K562 (cell line): ENCODE results near the gene SLC46A3. TPM values are rescaled to one million over a fixed set of nuclear protein-coding genes. Genes with fewer than 3 reads are reported as not detected.

Source experiments
- ATAC-seq: fragments of 200-7000 bp; cut with Tn5 transposase; 3 replicates; pipeline ENCODE4 v1.9.1; 2020; ENCODE audit warnings: moderate library complexity
- BruUV-seq: library from RNA; stranded (reverse); fragments of 400-500 nt; replicated peaks from 2 replicates; lab custom pipeline; 2021; lab: Mats Ljungman, UMichigan
- CTCF ChIA-PET: fragments of 300-600 bp; formaldehyde crosslinking; extraction: SDS; loops from one replicate; lab custom pipeline; 2021; ENCODE audit warnings: low intra/inter-chr PET ratio; lab: Yijun Ruan, JAX
- POLR2A ChIA-PET: fragments of 300-600, 350-650 bp; sonication (Branson Sonifier 250); formaldehyde crosslinking; extraction: SDS; loops from one replicate; lab custom pipeline; 2021; ENCODE audit warnings: antibody characterized with exemption, inconsistent platforms; lab: Yijun Ruan, JAX
- DNase-seq, 4 experiments: peaks; one replicate each; pipeline versions ENCODE4 v3.0.0 to v3.0.0-alpha.2; 2011 to 2018; ENCODE audit warnings: low spot score in 3 of 4, mixed read lengths in 3 of 4; ENCODE audit errors: extremely low read depth in 1 of 4
- FAIRE-seq: peaks from 2 replicates; lab custom pipeline; 2011; peaks lifted over from hg19 to GRCh38; lab: Jason Lieb, UNC
- H2AFZ ChIP-seq: 2 replicates; pipeline ENCODE4 v1.6.0; 2011; ENCODE audit warnings: low read depth, low read length, control low read depth, inconsistent platforms
- H3K27ac ChIP-seq: fragments of 200-600 bp; 3 replicates; pipeline ENCODE4 v1.8.0; 2011; ENCODE audit warnings: low read depth, mild to moderate bottlenecking, control low read depth, inconsistent platforms, low read length, moderate library complexity, mixed read lengths; ENCODE audit errors: extremely low read depth
- H3K27me3 ChIP-seq, 2 experiments: fragments of 300-600 bp in 1 of 2; 2 replicates in 1 of 2; 3 replicates in 1 of 2; pipeline versions ENCODE4 v1.6.0 to v1.8.0; 2011; ENCODE audit warnings: inconsistent platforms in 2 of 2, low read length in 2 of 2, mild to moderate bottlenecking in 1 of 2, mixed read lengths in 1 of 2, moderate library complexity in 1 of 2; ENCODE audit not compliant: control insufficient read depth in 2 of 2, insufficient read depth in 2 of 2
- H3K36me3 ChIP-seq: fragments of 300-600 bp; 3 replicates; pipeline ENCODE4 v1.8.0; 2011; ENCODE audit warnings: mild to moderate bottlenecking, low read length, inconsistent platforms; ENCODE audit not compliant: control insufficient read depth, insufficient read depth
- H3K4me1 ChIP-seq, 2 experiments: fragments of 200-600 bp in 1 of 2; replicated peaks in 1 of 2; 2 replicates in 1 of 2; 3 replicates in 1 of 2; pipeline versions ENCODE4 v1.5.1 to v1.8.0; 2011; ENCODE audit warnings: inconsistent platforms in 2 of 2, low read length in 2 of 2, mild to moderate bottlenecking in 1 of 2, mixed read lengths in 1 of 2, moderate library complexity in 1 of 2; ENCODE audit not compliant: control insufficient read depth in 2 of 2, insufficient read depth in 2 of 2
- H3K4me2 ChIP-seq: 2 replicates; pipeline ENCODE4 v1.6.1; 2011; ENCODE audit warnings: low read length, control low read depth, inconsistent platforms, mixed read lengths; ENCODE audit not compliant: insufficient read depth
- H3K4me3 ChIP-seq: fragments of 200-600 bp; sonication (generic), shearing (Covaris generic); 2 replicates; pipeline ENCODE4 v1.5.1; 2016; ENCODE audit warnings: control low read depth, inconsistent platforms
- H3K79me2 ChIP-seq: fragments of 200-600 bp; 3 replicates; pipeline ENCODE4 v1.8.0; 2011; ENCODE audit warnings: low read length, inconsistent platforms; ENCODE audit not compliant: control insufficient read depth, insufficient read depth
- H3K9ac ChIP-seq, 2 experiments: 2 replicates each; pipeline versions ENCODE4 v1.6.0 to v1.6.1; 2011; ENCODE audit warnings: low read depth in 2 of 2, low read length in 2 of 2, control low read depth in 1 of 2, inconsistent platforms in 1 of 2, mild to moderate bottlenecking in 1 of 2, mixed read lengths in 1 of 2; ENCODE audit not compliant: insufficient read depth in 1 of 2
- H3K9me1 ChIP-seq: one replicate; pipeline ENCODE4 v1.6.0; 2011; ENCODE audit warnings: inconsistent platforms, mild to moderate bottlenecking, low read length, moderate library complexity; ENCODE audit not compliant: control insufficient read depth, insufficient read depth
- H3K9me3 ChIP-seq: replicated peaks from 2 replicates; pipeline ENCODE4 v1.5.1; 2011; ENCODE audit warnings: low read depth, low read length, inconsistent platforms; ENCODE audit not compliant: control insufficient read depth, insufficient read depth
- H4K20me1 ChIP-seq: replicated peaks from 2 replicates; pipeline ENCODE4 v1.6.1; 2011; ENCODE audit warnings: low read length, inconsistent platforms, mixed read lengths; ENCODE audit not compliant: control insufficient read depth, insufficient read depth
- POLR2AphosphoS2 ChIP-seq: IDR thresholded peaks from 2 replicates; pipeline ENCODE4 v1.6.1; 2012; ENCODE audit warnings: low read length, improper control_type of control experiment
- RAD21 ChIP-seq, 2 experiments: fragments of 250-450 bp in 1 of 2; fragments of 450-650 bp in 1 of 2; sonication (Bioruptor Pico) in 1 of 2; formaldehyde crosslinking in 1 of 2; IDR thresholded peaks in 1 of 2; conservative IDR thresholded peaks in 1 of 2; 2 replicates each; pipeline versions ENCODE4 v1.4.0 to v1.8.0; 2020 to 2022; ENCODE audit warnings: mild to moderate bottlenecking in 2 of 2, moderate library complexity in 1 of 2
- REST ChIP-seq, 2 experiments: fragments of 450-650 bp; formaldehyde crosslinking in 1 of 2; IDR thresholded peaks; 2 replicates each; pipeline versions ENCODE4 v1.4.0 to v1.6.1; 2014 to 2020; ENCODE audit warnings: mild to moderate bottlenecking in 2 of 2, borderline replicate concordance in 1 of 2, low read depth in 1 of 2
- ZBTB1 ChIP-seq: sonication (generic); formaldehyde crosslinking; IDR thresholded peaks from 2 replicates; pipeline ENCODE4 v1.8.1; 2023; ENCODE audit warnings: missing genetic modification reagents, low read depth, mild to moderate bottlenecking, borderline replicate concordance
- ZNF695 ChIP-seq: fragments of 450-650 bp; formaldehyde crosslinking; IDR thresholded peaks from 2 replicates; pipeline ENCODE4 v1.4.0; 2020; ENCODE audit warnings: mild to moderate bottlenecking, moderate library complexity
- WGBS: fragments of 100-300 bp; shearing (Covaris generic); methylation state at CpG from one replicate; pipeline ENCODE4 v1.1.6; 2016; ENCODE audit warnings: low coverage, mixed read lengths; ENCODE audit not compliant: insufficient coverage; ENCODE audit errors: missing lambda C conversion rate; 5-methylcytosine and 5-hydroxymethylcytosine counted together
- in situ Hi-C: fragments of 300-500 bp; cut with MboI; formaldehyde crosslinking; loops from 4 replicates; pipeline ENCODE4 v1.15.0; 2018; ENCODE audit warnings: inconsistent platforms, mixed read lengths
- intact Hi-C: fragments of 100-400 bp; cut with micrococcal nuclease; formaldehyde crosslinking; loops from 2 replicates; pipeline ENCODE4 v1.14.2; 2022
- polyA plus RNA-seq, 8 experiments: library from polyadenylated mRNA; depleted of rRNA in 4 of 8; stranded (reverse) in 5 of 8; unstranded in 3 of 8; fragments of >200 nt; fragmentation: Nextera tagmentation in 2 of 8; fragmentation: Illumina TruSeq in 1 of 8; extraction: Ambion mirVana in 2 of 8; extraction: Trizol in 1 of 8; gene quantifications; 2 replicates each; pipeline versions ENCODE4 v1.2.1 to v1.2.3, GENCODE V29; 2011 to 2014; ENCODE audit warnings: inconsistent platforms in 1 of 8, missing spikeins in 1 of 8
- total RNA-seq, 7 experiments: library from RNA; depleted of rRNA in 6 of 7; stranded (reverse); fragments of >200 nt in 6 of 7; fragmentation: Illumina TruSeq in 2 of 7; extraction: Trizol in 2 of 7; gene quantifications; 2 replicates each; pipeline versions ENCODE4 v1.2.1 to v1.2.3, GENCODE V29; 2011 to 2021; ENCODE audit warnings: low replicate concordance in 1 of 7

The SLC46A3 gene
- total and polyA plus RNA-seq, 9 of the 15 experiments (the other 6 are each of a cell fraction or from before 2014, with no cell fraction given): 0.14 to 1.2 (median 0.51) TPM

- in situ Hi-C loops (loop anchor here (10.0 kb wide), 1 partner anchor 114 kb away; no protein-coding TSS in a partner anchor), intact Hi-C loops (no loop called here)
- ChIA-PET CTCF (interaction anchor here (1.1 kb wide), 1 partner anchor 116 kb away, joined by 3 read pairs; no protein-coding TSS in a partner anchor), POLR2A (no interaction called here)
- no peak for DNase-seq
- Histone ChIP-seq H3K27me3 (no peaks in the 10 kb centered on the region), H3K9me3 (no peaks in the 10 kb centered on the region), H4K20me1 (no peaks in the 10 kb centered on the region), H3K79me2 (no peaks in the 10 kb centered on the region), H3K4me3 (no peak overlapping the region), H3K27ac (no peak overlapping the region), H2AFZ (no peak overlapping the region), H3K9ac (no peak overlapping the region), H3K4me2 (no peak overlapping the region), H3K4me1 (peaks cover 0 to 10% of the 10 kb centered on the region in 2 experiments; a peak in 3 of 5 replicates), H3K36me3 (peaks cover 35% of the 10 kb centered on the region; the same call in 2 of the 3 replicates), H3K9me1 (no peaks in the 10 kb centered on the region)
- no peak for FAIRE-seq
- whole genome bisulfite sequencing: 88% methylated on average over 2 of the region's 2 CpGs
- no TSS peak for BruUV-seq
- no peak for ATAC-seq
- TF ChIP-seq POLR2AphosphoS2: peak; percentile 61; the same call in 1 of the 2 replicates
- TF ChIP-seq ZBTB1 (CRISPR knock-in tag): no peak
These were observed 38.2 kb downstream of the SLC46A3 start for GRCh38 chr13:28680541-28680940.

GRCh38 chr13:28679628-28680027 lies 39.1 kb downstream of the SLC46A3 start:
- Histone ChIP-seq H2AFZ (no peak overlapping the region), H4K20me1 (no peaks in the 10 kb centered on the region), H3K4me3 (no peak overlapping the region), H3K27me3 (no peaks in the 10 kb centered on the region), H3K4me2 (no peak overlapping the region), H3K79me2 (no peaks in the 10 kb centered on the region), H3K9me3 (no peaks in the 10 kb centered on the region), H3K27ac (no peak overlapping the region), H3K9me1 (no peaks in the 10 kb centered on the region), H3K36me3 (peaks cover 44% of the 10 kb centered on the region; the same call in 2 of the 3 replicates), H3K9ac (no peak overlapping the region), H3K4me1 (peaks cover 0 to 6% of the 10 kb centered on the region in 2 experiments; a peak in 3 of 5 replicates)
- CTCF ChIA-PET: interaction anchor here (1.1 kb wide), 1 partner anchor 117 kb away, joined by 3 read pairs; no protein-coding TSS in a partner anchor
- in situ Hi-C loops: loop anchor here (10.0 kb wide), 1 partner anchor 115 kb away; no protein-coding TSS in a partner anchor
- intact Hi-C loops: loop anchor here (5.0 kb wide), 1 partner anchor 118 kb away; no protein-coding TSS in a partner anchor
- no TSS peak for BruUV-seq
- DNase-seq (no peak), ATAC-seq (peak; percentile 71), FAIRE-seq (no peak)
- POLR2A ChIA-PET: interaction anchor here (0.8 kb wide), 1 partner anchor 155 kb away, joined by 3 read pairs; no protein-coding TSS in a partner anchor
- 20% methylated on average over 1 of the region's 1 CpG for WGBS
- TF ChIP-seq REST (IDR thresholded peaks at IDR 0.05; ENCODE audit: borderline replicate concordance) (peak; percentile 19; the same call in 1 of the 2 replicates), REST (CRISPR knock-in tag; IDR thresholded peaks at IDR 0.05; ENCODE audit: low read depth) (no peak), RAD21 (CRISPR knock-in tag; conservative IDR thresholded peaks at IDR 0.05 in 1 of 2, IDR thresholded peaks at IDR 0.05 in 1 of 2) (peak in 1 of 2 experiments; percentile 49; a peak in 2 of 4 replicates), ZNF695 (CRISPR knock-in tag) (no peak)
